ENCODE data around the gene ZFAND4.
"Not testable (repeated sequence)": the region's sequence is repeated elsewhere in the genome, so short reads cannot be mapped to it uniquely, and the experiment has no call there.

- not testable (repeated sequence) for TF ChIP-seq CTCF, POLR2A (IDR thresholded peaks at IDR 0.05)
Observed at GRCh38 chr10:45601254-45601930, 71.2 kb downstream of the ZFAND4 start.
